Measurements from ENCODE around the gene TRAF1. TPM values are rescaled to one million over a fixed set of nuclear protein-coding genes. Genes with fewer than 3 reads are reported as not detected.
A peak's percentile ranks its signal among the peaks of the same experiment; 100 is the strongest.

Gene TRAF1
- total RNA-seq, 2 donors from 2014 or later, result 3.6 to 8.2 TPM

DNA sequence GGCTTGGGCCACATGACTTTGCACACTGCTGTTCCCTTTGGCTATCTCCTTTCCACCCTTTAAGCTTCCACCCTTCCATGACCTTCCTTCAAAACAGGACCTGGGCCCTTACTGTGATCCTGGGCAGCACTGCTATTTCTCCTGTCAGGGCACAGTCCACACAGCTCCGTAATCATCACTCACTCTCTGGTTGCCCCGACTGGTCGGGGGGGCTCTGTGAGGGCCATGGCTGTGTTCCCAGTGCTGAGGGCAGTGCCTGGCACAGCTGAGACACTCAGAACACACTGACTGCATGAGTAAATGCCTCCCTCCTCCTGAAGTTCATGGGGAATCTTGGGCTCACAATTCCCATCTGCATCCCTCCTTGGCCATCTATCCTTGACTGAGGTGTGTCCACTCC is 12.2 kb downstream of the TRAF1 start:
- H3K4me3 ChIP-seq (ENCODE audit: low read length), result no peak overlapping the region
- Mint-ChIP-seq H3K27me3 (ENCODE audit: insufficient read depth) (no peaks in the 10 kb centered on the region), H3K9me3 (peaks cover 2% of the 10 kb centered on the region), H3K4me3 (no peak overlapping the region), H3K36me3 (ENCODE audit: low read depth) (no peaks in the 10 kb centered on the region), H3K27ac (no peak overlapping the region), H3K4me1 (peaks cover 5% of the 10 kb centered on the region)
- no peaks in the 10 kb centered on the region for H3K27me3 ChIP-seq (ENCODE audit: control insufficient read depth, insufficient read depth, low read length, poor library complexity, severe bottlenecking)
- no peak overlapping the region for H3K9ac ChIP-seq (ENCODE audit: extremely low read depth, low read length, poor library complexity, severe bottlenecking)
- H3K36me3 ChIP-seq (ENCODE audit: control insufficient read depth, insufficient read depth, low read length), result no peaks in the 10 kb centered on the region
- TF ChIP-seq, protein P1, sequence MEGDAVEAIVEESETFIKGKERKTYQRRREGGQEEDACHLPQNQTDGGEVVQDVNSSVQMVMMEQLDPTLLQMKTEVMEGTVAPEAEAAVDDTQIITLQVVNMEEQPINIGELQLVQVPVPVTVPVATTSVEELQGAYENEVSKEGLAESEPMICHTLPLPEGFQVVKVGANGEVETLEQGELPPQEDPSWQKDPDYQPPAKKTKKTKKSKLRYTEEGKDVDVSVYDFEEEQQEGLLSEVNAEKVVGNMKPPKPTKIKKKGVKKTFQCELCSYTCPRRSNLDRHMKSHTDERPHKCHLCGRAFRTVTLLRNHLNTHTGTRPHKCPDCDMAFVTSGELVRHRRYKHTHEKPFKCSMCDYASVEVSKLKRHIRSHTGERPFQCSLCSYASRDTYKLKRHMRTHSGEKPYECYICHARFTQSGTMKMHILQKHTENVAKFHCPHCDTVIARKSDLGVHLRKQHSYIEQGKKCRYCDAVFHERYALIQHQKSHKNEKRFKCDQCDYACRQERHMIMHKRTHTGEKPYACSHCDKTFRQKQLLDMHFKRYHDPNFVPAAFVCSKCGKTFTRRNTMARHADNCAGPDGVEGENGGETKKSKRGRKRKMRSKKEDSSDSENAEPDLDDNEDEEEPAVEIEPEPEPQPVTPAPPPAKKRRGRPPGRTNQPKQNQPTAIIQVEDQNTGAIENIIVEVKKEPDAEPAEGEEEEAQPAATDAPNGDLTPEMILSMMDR (conservative IDR thresholded peaks at IDR 0.05), result no peak
- 92 to 100% methylated on average over 3 of the region's 3 CpGs for WGBS, 2 experiments (ENCODE audit: insufficient coverage in 1 of 2, insufficient read length in 1 of 2)
- no peak overlapping the region for H3K27ac ChIP-seq (ENCODE audit: low read depth, low read length)
- H3K9me3 ChIP-seq (ENCODE audit: control insufficient read depth, low read length), result no peaks in the 10 kb centered on the region
- no peaks in the 10 kb centered on the region for H3K4me1 ChIP-seq (ENCODE audit: control insufficient read depth, insufficient read depth, low read length)
- no peak for DNase-seq

DNA sequence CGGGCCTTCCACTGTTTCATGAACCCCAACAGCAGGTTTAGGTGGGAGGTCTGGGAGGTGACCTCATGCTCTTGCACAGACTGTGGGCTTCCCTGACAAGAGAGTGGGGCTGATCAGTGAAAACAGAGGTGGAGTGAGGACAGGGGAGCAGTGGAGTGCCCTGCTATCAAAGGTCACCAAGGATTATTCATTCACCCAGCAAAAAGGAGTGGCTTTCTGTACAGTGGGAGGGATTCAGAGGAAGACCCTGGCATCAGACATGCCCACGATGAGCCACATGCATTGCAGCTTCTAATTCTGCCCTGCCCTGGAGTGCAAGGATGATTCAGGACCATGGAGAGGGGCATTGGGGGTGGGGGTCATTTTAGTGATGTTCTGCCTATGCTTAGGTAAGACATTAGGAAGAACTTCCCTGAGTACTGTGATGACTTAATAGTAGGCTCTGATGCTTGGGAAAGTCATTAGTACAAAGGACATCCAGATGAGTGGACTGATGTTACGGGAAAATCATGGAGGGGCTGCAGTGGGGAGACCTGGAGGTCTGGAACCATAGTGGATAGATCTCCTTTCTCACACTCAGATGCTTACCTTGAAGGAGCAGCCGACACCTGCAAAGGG is 12.8 kb downstream of the TRAF1 start:
- Histone ChIP-seq H3K9me3 (ENCODE audit: control insufficient read depth, low read length) (no peaks in the 10 kb centered on the region), H3K27ac (ENCODE audit: low read depth, low read length) (no peak overlapping the region)
- peaks cover 2% of the 10 kb centered on the region for H3K9me3 Mint-ChIP-seq

GRCh38 chr9:120912958-120913646 is 13.5 kb downstream of the TRAF1 start:
- no peaks in the 10 kb centered on the region for H3K9me3 ChIP-seq (ENCODE audit: control insufficient read depth, low read length)
- TF ChIP-seq, protein P1 (conservative IDR thresholded peaks at IDR 0.05), result no peak
- peaks cover 2% of the 10 kb centered on the region for H3K9me3 Mint-ChIP-seq
- H3K4me3 ChIP-seq (ENCODE audit: low read length), result no peak overlapping the region
- no peak overlapping the region for H3K27ac ChIP-seq (ENCODE audit: low read depth, low read length)
- no peaks in the 10 kb centered on the region for H3K4me1 ChIP-seq (ENCODE audit: control insufficient read depth, insufficient read depth, low read length)
- H3K27ac Mint-ChIP-seq, result no peak overlapping the region
- H3K4me3 Mint-ChIP-seq, result no peak overlapping the region
- H3K27me3 ChIP-seq (ENCODE audit: control insufficient read depth, insufficient read depth, low read length, poor library complexity, severe bottlenecking), result no peaks in the 10 kb centered on the region
- peaks cover 5% of the 10 kb centered on the region for H3K4me1 Mint-ChIP-seq
- no peak overlapping the region for H3K9ac ChIP-seq (ENCODE audit: extremely low read depth, low read length, poor library complexity, severe bottlenecking)
- H3K27me3 Mint-ChIP-seq (ENCODE audit: insufficient read depth), result no peaks in the 10 kb centered on the region
- DNase-seq, result no peak
- WGBS, 2 experiments (ENCODE audit: insufficient coverage in 1 of 2, insufficient read length in 1 of 2), result 77 to 89% methylated on average over 7 to 13 of the region's 13 CpGs
- H3K36me3 ChIP-seq (ENCODE audit: control insufficient read depth, insufficient read depth, low read length), result no peaks in the 10 kb centered on the region
- H3K36me3 Mint-ChIP-seq (ENCODE audit: low read depth), result no peaks in the 10 kb centered on the region

More for the DNA sequence above, 12.8 kb downstream of the TRAF1 start:
- H3K4me3 ChIP-seq (ENCODE audit: low read length), result no peak overlapping the region
- Mint-ChIP-seq H3K4me1 (peaks cover 5% of the 10 kb centered on the region), H3K4me3 (no peak overlapping the region), H3K27me3 (ENCODE audit: insufficient read depth) (no peaks in the 10 kb centered on the region), H3K27ac (no peak overlapping the region), H3K36me3 (ENCODE audit: low read depth) (no peaks in the 10 kb centered on the region)
- TF ChIP-seq, protein P1 (conservative IDR thresholded peaks at IDR 0.05), result no peak
- 82 to 92% methylated on average over 3 to 4 of the region's 4 CpGs for WGBS, 2 experiments (ENCODE audit: insufficient coverage in 1 of 2, insufficient read length in 1 of 2)
- no peaks in the 10 kb centered on the region for H3K4me1 ChIP-seq (ENCODE audit: control insufficient read depth, insufficient read depth, low read length)
- H3K9ac ChIP-seq (ENCODE audit: extremely low read depth, low read length, poor library complexity, severe bottlenecking), result no peak overlapping the region
- DNase-seq, result peak; percentile 87
- H3K27me3 ChIP-seq (ENCODE audit: control insufficient read depth, insufficient read depth, low read length, poor library complexity, severe bottlenecking), result no peaks in the 10 kb centered on the region
- H3K36me3 ChIP-seq (ENCODE audit: control insufficient read depth, insufficient read depth, low read length), result no peaks in the 10 kb centered on the region

Data from endodermal cell (in vitro differentiated cells).